A673 (cell line): ENCODE measurements around the gene EXOC4.

ENCODE experiments used
- EZH2 ChIP-seq: fragments of 200-600 bp; sonication (generic); IDR thresholded peaks from 2 replicates; pipeline ENCODE4 v1.6.1; 2017; ENCODE audit warnings: borderline replicate concordance, low read depth, mild to moderate bottlenecking, mixed read lengths, antibody characterized with exemption, low read length; ENCODE audit not compliant: poor library complexity, severe bottlenecking
- TF ChIP-seq, protein P1 (sequence below): fragments of 300-800, 200-600 bp; sonication (generic); conservative IDR thresholded peaks from 2 replicates; pipeline ENCODE4 v1.5.1; 2017; ENCODE audit warnings: low read depth, mild to moderate bottlenecking, antibody characterized with exemption, low read length, moderate library complexity, mixed read lengths

DNA sequence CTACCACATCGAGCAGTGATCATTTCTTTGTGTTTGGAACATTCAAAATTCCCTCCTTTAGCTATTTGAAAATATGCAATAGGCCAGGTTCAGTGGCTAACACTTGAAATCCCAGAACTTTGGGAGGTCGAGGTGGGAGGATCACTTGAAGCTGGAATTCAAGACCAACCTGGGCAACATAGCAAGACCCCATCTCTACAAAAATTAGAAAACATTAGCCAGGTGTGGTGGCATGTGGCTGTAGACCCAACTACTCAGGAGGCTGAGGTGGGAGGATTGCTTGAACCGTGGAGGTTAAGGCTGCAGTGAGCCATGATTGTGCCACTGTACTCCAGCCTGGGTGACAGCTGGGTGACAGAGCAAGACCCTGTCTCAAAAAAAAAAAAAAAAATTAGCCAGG lies 15.3 kb upstream of the EXOC4 start:
- TF ChIP-seq, protein P1, sequence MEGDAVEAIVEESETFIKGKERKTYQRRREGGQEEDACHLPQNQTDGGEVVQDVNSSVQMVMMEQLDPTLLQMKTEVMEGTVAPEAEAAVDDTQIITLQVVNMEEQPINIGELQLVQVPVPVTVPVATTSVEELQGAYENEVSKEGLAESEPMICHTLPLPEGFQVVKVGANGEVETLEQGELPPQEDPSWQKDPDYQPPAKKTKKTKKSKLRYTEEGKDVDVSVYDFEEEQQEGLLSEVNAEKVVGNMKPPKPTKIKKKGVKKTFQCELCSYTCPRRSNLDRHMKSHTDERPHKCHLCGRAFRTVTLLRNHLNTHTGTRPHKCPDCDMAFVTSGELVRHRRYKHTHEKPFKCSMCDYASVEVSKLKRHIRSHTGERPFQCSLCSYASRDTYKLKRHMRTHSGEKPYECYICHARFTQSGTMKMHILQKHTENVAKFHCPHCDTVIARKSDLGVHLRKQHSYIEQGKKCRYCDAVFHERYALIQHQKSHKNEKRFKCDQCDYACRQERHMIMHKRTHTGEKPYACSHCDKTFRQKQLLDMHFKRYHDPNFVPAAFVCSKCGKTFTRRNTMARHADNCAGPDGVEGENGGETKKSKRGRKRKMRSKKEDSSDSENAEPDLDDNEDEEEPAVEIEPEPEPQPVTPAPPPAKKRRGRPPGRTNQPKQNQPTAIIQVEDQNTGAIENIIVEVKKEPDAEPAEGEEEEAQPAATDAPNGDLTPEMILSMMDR, result no peak
- no peak for TF ChIP-seq EZH2
